ENCODE results near the gene DCST1. TPM values are rescaled to one million over a fixed set of nuclear protein-coding genes. Genes with fewer than 3 reads are reported as not detected.
A peak's percentile ranks its signal among the peaks of the same experiment; 100 is the strongest.

DCST1 gene
- total RNA-seq, 1 donor from 2014 or later = not detected

GRCh38 chr1:155070158-155070621 is 36.6 kb downstream of the DCST1 start:
- peaks cover 23% of the 10 kb centered on the region for H3K4me1 Mint-ChIP-seq (ENCODE audit: unreplicated experiment)
- peaks cover 12% of the 10 kb centered on the region for H3K27me3 Mint-ChIP-seq (ENCODE audit: unreplicated experiment)
- peaks cover 20% of the 10 kb centered on the region for H3K36me3 Mint-ChIP-seq (ENCODE audit: low read depth, unreplicated experiment)
- H3K4me3 Mint-ChIP-seq (ENCODE audit: unreplicated experiment) = no peak overlapping the region
- DNase-seq (ENCODE audit: low spot score) = no peak
- H3K27ac Mint-ChIP-seq (ENCODE audit: unreplicated experiment) = no peak overlapping the region
- no peak for TF ChIP-seq CTCF (IDR thresholded peaks at IDR 0.05; ENCODE audit: unreplicated experiment)
- no peaks in the 10 kb centered on the region for H3K9me3 Mint-ChIP-seq (ENCODE audit: unreplicated experiment)

GRCh38 chr1:155070721-155071569 is 37.3 kb downstream of the DCST1 start:
- H3K9me3 Mint-ChIP-seq (ENCODE audit: unreplicated experiment) = no peaks in the 10 kb centered on the region
- peak overlapping the region; percentile 73 for H3K27ac Mint-ChIP-seq (ENCODE audit: unreplicated experiment)
- peaks cover 20% of the 10 kb centered on the region for H3K36me3 Mint-ChIP-seq (ENCODE audit: low read depth, unreplicated experiment)
- peaks cover 23% of the 10 kb centered on the region for H3K4me1 Mint-ChIP-seq (ENCODE audit: unreplicated experiment)
- H3K4me3 Mint-ChIP-seq (ENCODE audit: unreplicated experiment) = peak overlapping the region; percentile 66
- TF ChIP-seq CTCF (IDR thresholded peaks at IDR 0.05; ENCODE audit: unreplicated experiment) = peak; percentile 68
- H3K27me3 Mint-ChIP-seq (ENCODE audit: unreplicated experiment) = peaks cover 10% of the 10 kb centered on the region
- DNase-seq (ENCODE audit: low spot score) = peak; percentile 80

- Mint-ChIP-seq H3K4me3 (ENCODE audit: unreplicated experiment) (peak overlapping the region; percentile 66), H3K27me3 (ENCODE audit: unreplicated experiment) (peaks cover 10% of the 10 kb centered on the region), H3K4me1 (ENCODE audit: unreplicated experiment) (peaks cover 23% of the 10 kb centered on the region), H3K27ac (ENCODE audit: unreplicated experiment) (peak overlapping the region; percentile 73), H3K9me3 (ENCODE audit: unreplicated experiment) (no peaks in the 10 kb centered on the region), H3K36me3 (ENCODE audit: low read depth, unreplicated experiment) (peaks cover 14% of the 10 kb centered on the region)
- DNase-seq (ENCODE audit: low spot score) = no peak
- TF ChIP-seq CTCF (IDR thresholded peaks at IDR 0.05; ENCODE audit: unreplicated experiment) = no peak
These were observed 38.1 kb downstream of the DCST1 start for GRCh38 chr1:155071701-155072100.

DNA sequence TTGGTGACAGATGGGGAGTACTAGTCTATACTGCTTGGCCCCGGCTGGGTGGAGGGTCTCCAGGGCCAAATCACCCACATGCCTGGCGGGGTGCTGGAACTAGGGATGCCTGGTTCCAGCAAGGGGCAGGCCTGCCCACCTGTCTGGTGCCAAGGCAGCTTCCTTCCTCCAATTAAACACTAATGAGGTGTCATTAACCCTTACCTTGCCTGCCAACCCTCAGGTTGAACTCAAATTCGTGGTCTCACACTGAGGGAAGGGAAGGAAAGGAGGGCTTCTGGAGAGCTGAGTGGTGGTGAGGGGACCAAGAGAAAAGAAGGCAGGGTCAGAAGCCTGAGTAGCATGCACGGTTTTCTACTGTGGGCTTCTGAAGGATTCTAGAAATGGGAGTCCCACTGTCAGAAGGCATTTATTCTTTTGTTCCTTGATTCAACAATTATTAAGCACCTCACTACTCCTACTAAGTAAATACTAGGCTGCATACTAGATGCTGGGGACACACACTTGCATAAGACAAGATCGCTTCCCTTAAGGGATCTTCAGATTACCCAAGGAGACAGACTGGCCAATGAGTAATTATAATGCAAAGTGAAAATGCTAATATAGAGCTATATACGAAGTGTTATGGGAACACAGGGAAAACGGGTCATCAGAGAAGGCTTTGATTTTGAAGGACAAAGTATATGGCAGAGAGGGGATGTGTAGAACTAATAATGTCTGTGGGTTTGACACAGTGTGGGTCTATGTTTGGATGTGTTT is 39.1 kb downstream of the DCST1 start:
- peaks cover 13% of the 10 kb centered on the region for H3K27me3 Mint-ChIP-seq (ENCODE audit: unreplicated experiment)
- peak overlapping the region; percentile 68 for H3K4me3 Mint-ChIP-seq (ENCODE audit: unreplicated experiment)
- no peaks in the 10 kb centered on the region for H3K9me3 Mint-ChIP-seq (ENCODE audit: unreplicated experiment)
- peaks cover 14% of the 10 kb centered on the region for H3K36me3 Mint-ChIP-seq (ENCODE audit: low read depth, unreplicated experiment)
- peak overlapping the region; percentile 76 for H3K27ac Mint-ChIP-seq (ENCODE audit: unreplicated experiment)
- peaks cover 25% of the 10 kb centered on the region for H3K4me1 Mint-ChIP-seq (ENCODE audit: unreplicated experiment)
- no peak for TF ChIP-seq CTCF (IDR thresholded peaks at IDR 0.05; ENCODE audit: unreplicated experiment)
- DNase-seq (ENCODE audit: low spot score) = no peak
